K562 (cell line): Measurements from ENCODE around the gene PLCL2. TPM values are rescaled to one million over a fixed set of nuclear protein-coding genes. Genes with fewer than 3 reads are reported as not detected.

Experiments used
- ATAC-seq: fragments of 200-7000 bp; cut with Tn5 transposase; 3 replicates; pipeline ENCODE4 v1.9.1; 2020; ENCODE audit warnings: moderate library complexity
- BruUV-seq: library from RNA; stranded (reverse); fragments of 400-500 nt; replicated peaks from 2 replicates; lab custom pipeline; 2021; lab: Mats Ljungman, UMichigan
- CTCF ChIA-PET: fragments of 300-600 bp; formaldehyde crosslinking; extraction: SDS; loops from one replicate; lab custom pipeline; 2021; ENCODE audit warnings: low intra/inter-chr PET ratio; lab: Yijun Ruan, JAX
- POLR2A ChIA-PET: fragments of 300-600, 350-650 bp; sonication (Branson Sonifier 250); formaldehyde crosslinking; extraction: SDS; loops from one replicate; lab custom pipeline; 2021; ENCODE audit warnings: antibody characterized with exemption, inconsistent platforms; lab: Yijun Ruan, JAX
- DNase-seq, 4 experiments: peaks; one replicate each; pipeline versions ENCODE4 v3.0.0 to v3.0.0-alpha.2; 2011 to 2018; ENCODE audit warnings: low spot score in 3 of 4, mixed read lengths in 3 of 4; ENCODE audit errors: extremely low read depth in 1 of 4
- FAIRE-seq: peaks from 2 replicates; lab custom pipeline; 2011; peaks lifted over from hg19 to GRCh38; lab: Jason Lieb, UNC
- H2AFZ ChIP-seq: 2 replicates; pipeline ENCODE4 v1.6.0; 2011; ENCODE audit warnings: low read depth, low read length, control low read depth, inconsistent platforms
- H3K27ac ChIP-seq: fragments of 200-600 bp; 3 replicates; pipeline ENCODE4 v1.8.0; 2011; ENCODE audit warnings: low read depth, mild to moderate bottlenecking, control low read depth, inconsistent platforms, low read length, moderate library complexity, mixed read lengths; ENCODE audit errors: extremely low read depth
- H3K27me3 ChIP-seq, 2 experiments: fragments of 300-600 bp in 1 of 2; 2 replicates in 1 of 2; 3 replicates in 1 of 2; pipeline versions ENCODE4 v1.6.0 to v1.8.0; 2011; ENCODE audit warnings: inconsistent platforms in 2 of 2, low read length in 2 of 2, mild to moderate bottlenecking in 1 of 2, mixed read lengths in 1 of 2, moderate library complexity in 1 of 2; ENCODE audit not compliant: control insufficient read depth in 2 of 2, insufficient read depth in 2 of 2
- H3K36me3 ChIP-seq: fragments of 300-600 bp; 3 replicates; pipeline ENCODE4 v1.8.0; 2011; ENCODE audit warnings: mild to moderate bottlenecking, low read length, inconsistent platforms; ENCODE audit not compliant: control insufficient read depth, insufficient read depth
- H3K4me1 ChIP-seq, 2 experiments: fragments of 200-600 bp in 1 of 2; replicated peaks in 1 of 2; 2 replicates in 1 of 2; 3 replicates in 1 of 2; pipeline versions ENCODE4 v1.5.1 to v1.8.0; 2011; ENCODE audit warnings: inconsistent platforms in 2 of 2, low read length in 2 of 2, mild to moderate bottlenecking in 1 of 2, mixed read lengths in 1 of 2, moderate library complexity in 1 of 2; ENCODE audit not compliant: control insufficient read depth in 2 of 2, insufficient read depth in 2 of 2
- H3K4me2 ChIP-seq: 2 replicates; pipeline ENCODE4 v1.6.1; 2011; ENCODE audit warnings: low read length, control low read depth, inconsistent platforms, mixed read lengths; ENCODE audit not compliant: insufficient read depth
- H3K4me3 ChIP-seq: fragments of 200-600 bp; sonication (generic), shearing (Covaris generic); 2 replicates; pipeline ENCODE4 v1.5.1; 2016; ENCODE audit warnings: control low read depth, inconsistent platforms
- H3K79me2 ChIP-seq: fragments of 200-600 bp; 3 replicates; pipeline ENCODE4 v1.8.0; 2011; ENCODE audit warnings: low read length, inconsistent platforms; ENCODE audit not compliant: control insufficient read depth, insufficient read depth
- H3K9ac ChIP-seq, 2 experiments: 2 replicates each; pipeline versions ENCODE4 v1.6.0 to v1.6.1; 2011; ENCODE audit warnings: low read depth in 2 of 2, low read length in 2 of 2, control low read depth in 1 of 2, inconsistent platforms in 1 of 2, mild to moderate bottlenecking in 1 of 2, mixed read lengths in 1 of 2; ENCODE audit not compliant: insufficient read depth in 1 of 2
- H3K9me1 ChIP-seq: one replicate; pipeline ENCODE4 v1.6.0; 2011; ENCODE audit warnings: inconsistent platforms, mild to moderate bottlenecking, low read length, moderate library complexity; ENCODE audit not compliant: control insufficient read depth, insufficient read depth
- H3K9me3 ChIP-seq: replicated peaks from 2 replicates; pipeline ENCODE4 v1.5.1; 2011; ENCODE audit warnings: low read depth, low read length, inconsistent platforms; ENCODE audit not compliant: control insufficient read depth, insufficient read depth
- H4K20me1 ChIP-seq: replicated peaks from 2 replicates; pipeline ENCODE4 v1.6.1; 2011; ENCODE audit warnings: low read length, inconsistent platforms, mixed read lengths; ENCODE audit not compliant: control insufficient read depth, insufficient read depth
- DIDO1 ChIP-seq: fragments of 450-650 bp; IDR thresholded peaks from 2 replicates; pipeline ENCODE4 v1.6.1; 2016; ENCODE audit warnings: low read depth, missing biosample characterization, missing genetic modification characterization
- ETV6 ChIP-seq, 3 experiments: fragments of 150-350 bp in 1 of 3; sonication (generic) in 1 of 3; formaldehyde crosslinking in 1 of 3; IDR thresholded peaks; 2 replicates each; pipeline versions ENCODE4 v1.6.1 to v1.8.0; 2014 to 2022; ENCODE audit warnings: borderline replicate concordance in 2 of 3, low read depth in 2 of 3, antibody characterized with exemption in 1 of 3, low read length in 1 of 3, mild to moderate bottlenecking in 1 of 3, missing genetic modification reagents in 1 of 3
- FOXK1 ChIP-seq: sonication (generic); formaldehyde crosslinking; IDR thresholded peaks from 2 replicates; pipeline ENCODE4 v1.8.0; 2022; ENCODE audit warnings: missing genetic modification reagents, mild to moderate bottlenecking, borderline replicate concordance
- GATAD2A ChIP-seq: fragments of 450-650 bp; IDR thresholded peaks from 2 replicates; pipeline ENCODE4 v1.6.1; 2017
- HDAC2 ChIP-seq: fragments of 450-650 bp; IDR thresholded peaks from 2 replicates; pipeline ENCODE4 v1.6.1; 2016; ENCODE audit warnings: mild to moderate bottlenecking
- ILK ChIP-seq: fragments of 450-650 bp; IDR thresholded peaks from 2 replicates; pipeline ENCODE4 v1.6.1; 2016; ENCODE audit warnings: missing genetic modification characterization, low read depth, mild to moderate bottlenecking, missing compliant biosample characterization, moderate library complexity, borderline replicate concordance
- JUN ChIP-seq, 2 experiments: sonication (generic) in 1 of 2; formaldehyde crosslinking in 1 of 2; IDR thresholded peaks; 2 replicates each; pipeline versions ENCODE4 v1.6.1 to v1.8.0; 2012 to 2022; ENCODE audit warnings: borderline replicate concordance in 2 of 2, mild to moderate bottlenecking in 2 of 2, improper control_type of control experiment in 1 of 2, low read depth in 1 of 2, low read length in 1 of 2, missing genetic modification reagents in 1 of 2
- RAD21 ChIP-seq, 2 experiments: fragments of 250-450 bp in 1 of 2; fragments of 450-650 bp in 1 of 2; sonication (Bioruptor Pico) in 1 of 2; formaldehyde crosslinking in 1 of 2; IDR thresholded peaks in 1 of 2; conservative IDR thresholded peaks in 1 of 2; 2 replicates each; pipeline versions ENCODE4 v1.4.0 to v1.8.0; 2020 to 2022; ENCODE audit warnings: mild to moderate bottlenecking in 2 of 2, moderate library complexity in 1 of 2
- RFX1 ChIP-seq: fragments of 450-650 bp; IDR thresholded peaks from 2 replicates; pipeline ENCODE4 v1.6.1; 2016; ENCODE audit warnings: mild to moderate bottlenecking, moderate library complexity
- SAFB2 ChIP-seq: fragments of 200-400 bp; formaldehyde crosslinking; IDR thresholded peaks from 2 replicates; pipeline ENCODE4 v1.6.1; 2018; ENCODE audit warnings: borderline replicate concordance, low read length, low read depth, moderate library complexity; ENCODE audit not compliant: severe bottlenecking
- SPI1 ChIP-seq: IDR thresholded peaks from 2 replicates; pipeline ENCODE4 v1.6.1; 2011; ENCODE audit warnings: low read depth, low read length, control low read depth, borderline replicate concordance
- TOE1 ChIP-seq, 2 experiments: fragments of 450-650 bp in 1 of 2; sonication (generic) in 1 of 2; formaldehyde crosslinking in 1 of 2; IDR thresholded peaks; 2 replicates each; pipeline versions ENCODE4 v1.7.1 to v1.8.0; 2016 to 2022; ENCODE audit warnings: borderline replicate concordance in 2 of 2, mild to moderate bottlenecking in 2 of 2, antibody characterized with exemption in 1 of 2, inconsistent platforms in 1 of 2, low read depth in 1 of 2, missing genetic modification reagents in 1 of 2, moderate library complexity in 1 of 2
- VEZF1 ChIP-seq: fragments of 200-800 bp; sonication (Bioruptor generic); IDR thresholded peaks from 2 replicates; pipeline ENCODE4 v1.6.1; 2017; ENCODE audit warnings: missing genetic modification characterization, missing compliant biosample characterization
- ZBED1 ChIP-seq: IDR thresholded peaks from 2 replicates; pipeline ENCODE4 v1.6.1; 2014
- ZFP36 ChIP-seq: fragments of 150-350 bp; IDR thresholded peaks from 2 replicates; pipeline ENCODE4 v1.6.1; 2018; ENCODE audit warnings: low read length, low read depth; ENCODE audit not compliant: partially characterized antibody
- ZKSCAN8 ChIP-seq: fragments of 200-800 bp; sonication (Bioruptor generic); IDR thresholded peaks from 2 replicates; pipeline ENCODE4 v1.6.1; 2016; ENCODE audit warnings: missing genetic modification characterization, missing compliant biosample characterization
- ZNF282 ChIP-seq: sonication (generic); formaldehyde crosslinking; IDR thresholded peaks from 2 replicates; pipeline ENCODE4 v1.8.1; 2023; ENCODE audit warnings: missing genetic modification reagents
- ZNF699 ChIP-seq: fragments of 250-450 bp; sonication (Bioruptor Pico); IDR thresholded peaks from 2 replicates; pipeline ENCODE4 v1.8.0; 2021; ENCODE audit warnings: mild to moderate bottlenecking, moderate library complexity; ENCODE audit not compliant: insufficient replicate concordance
- WGBS: fragments of 100-300 bp; shearing (Covaris generic); methylation state at CpG from one replicate; pipeline ENCODE4 v1.1.6; 2016; ENCODE audit warnings: low coverage, mixed read lengths; ENCODE audit not compliant: insufficient coverage; ENCODE audit errors: missing lambda C conversion rate; 5-methylcytosine and 5-hydroxymethylcytosine counted together
- in situ Hi-C: fragments of 300-500 bp; cut with MboI; formaldehyde crosslinking; loops from 4 replicates; pipeline ENCODE4 v1.15.0; 2018; ENCODE audit warnings: inconsistent platforms, mixed read lengths
- intact Hi-C: fragments of 100-400 bp; cut with micrococcal nuclease; formaldehyde crosslinking; loops from 2 replicates; pipeline ENCODE4 v1.14.2; 2022
- polyA plus RNA-seq, 8 experiments: library from polyadenylated mRNA; depleted of rRNA in 4 of 8; stranded (reverse) in 5 of 8; unstranded in 3 of 8; fragments of >200 nt; fragmentation: Nextera tagmentation in 2 of 8; fragmentation: Illumina TruSeq in 1 of 8; extraction: Ambion mirVana in 2 of 8; extraction: Trizol in 1 of 8; gene quantifications; 2 replicates each; pipeline versions ENCODE4 v1.2.1 to v1.2.3, GENCODE V29; 2011 to 2014; ENCODE audit warnings: inconsistent platforms in 1 of 8, missing spikeins in 1 of 8
- total RNA-seq, 7 experiments: library from RNA; depleted of rRNA in 6 of 7; stranded (reverse); fragments of >200 nt in 6 of 7; fragmentation: Illumina TruSeq in 2 of 7; extraction: Trizol in 2 of 7; gene quantifications; 2 replicates each; pipeline versions ENCODE4 v1.2.1 to v1.2.3, GENCODE V29; 2011 to 2021; ENCODE audit warnings: low replicate concordance in 1 of 7

The PLCL2 gene
- total and polyA plus RNA-seq, 9 of the 15 experiments (the other 6 are each of a cell fraction or from before 2014, with no cell fraction given): 0.03 to 0.18 (median 0.11) TPM; not detected in 2

GRCh38 chr3:17032407-17033034 is 147.8 kb downstream of the PLCL2 start (continued):
- peak; percentile 64 to 76 for TF ChIP-seq RAD21 (CRISPR knock-in tag; conservative IDR thresholded peaks at IDR 0.05 in 1 of 2, IDR thresholded peaks at IDR 0.05 in 1 of 2)
- no peak for TF ChIP-seq TOE1 (IDR thresholded peaks at IDR 0.05; ENCODE audit: borderline replicate concordance)
- no peak for TF ChIP-seq TOE1 (CRISPR knock-in tag; IDR thresholded peaks at IDR 0.05; ENCODE audit: borderline replicate concordance, low read depth)
- peak; percentile 95 for TF ChIP-seq ZKSCAN8 (CRISPR knock-in tag)
- peak; percentile 34 for TF ChIP-seq ZFP36
- no peak for TF ChIP-seq GATAD2A
- no peak for TF ChIP-seq ZNF699 (CRISPR knock-in tag)

- CTCF ChIA-PET: no interaction called here
- Histone ChIP-seq H3K27me3 (peaks cover 0 to 9% of the 10 kb centered on the region in 2 experiments; a peak in 3 of 5 replicates), H3K9me3 (no peaks in the 10 kb centered on the region), H4K20me1 (no peaks in the 10 kb centered on the region), H2AFZ (no peak overlapping the region), H3K9ac (no peak overlapping the region), H3K4me1 (no peaks in the 10 kb centered on the region), H3K27ac (no peak overlapping the region), H3K9me1 (no peaks in the 10 kb centered on the region), H3K4me2 (no peak overlapping the region), H3K36me3 (no peaks in the 10 kb centered on the region), H3K4me3 (no peak overlapping the region), H3K79me2 (no peaks in the 10 kb centered on the region)
- ATAC-seq (no peak), FAIRE-seq (no peak), DNase-seq (no peak)
- no TSS peak for BruUV-seq
- POLR2A ChIA-PET: no interaction called here
- WGBS: 0% methylated on average over 3 of the region's 3 CpGs
- intact Hi-C loops: loop anchor here (2.0 to 5.0 kb wide), 3 partner anchors 149 to 206 kb away; partner anchors contain the start of gene PLCL2
- in situ Hi-C loops: no loop called here
- TF ChIP-seq DIDO1 (tag): no peak
- no peak for TF ChIP-seq ZBED1
- no peak for TF ChIP-seq VEZF1 (CRISPR knock-in tag)
- TF ChIP-seq SPI1: no peak
- TF ChIP-seq HDAC2: no peak
- no peak for TF ChIP-seq SAFB2
- no peak for TF ChIP-seq ILK (tag)
- TF ChIP-seq JUN (IDR thresholded peaks at IDR 0.05; ENCODE audit: borderline replicate concordance, low read depth, low read length): no peak
- TF ChIP-seq JUN (CRISPR knock-in tag; IDR thresholded peaks at IDR 0.05; ENCODE audit: borderline replicate concordance): no peak
- TF ChIP-seq ETV6 (IDR thresholded peaks at IDR 0.05; ENCODE audit: borderline replicate concordance in 1 of 2, low read depth in 2 of 2, low read length in 1 of 2): no peak
- no peak for TF ChIP-seq ETV6 (CRISPR knock-in tag; IDR thresholded peaks at IDR 0.05; ENCODE audit: borderline replicate concordance)
- TF ChIP-seq FOXK1 (CRISPR knock-in tag): no peak
- no peak for TF ChIP-seq RFX1
- TF ChIP-seq ZNF282 (CRISPR knock-in tag): no peak
Measured at GRCh38 chr3:17033516-17034168, 148.9 kb downstream of the PLCL2 start.
